Measurements from ENCODE around the gene RNF150.

The RNF150 gene

GRCh38 chr4:141023051-141023450 lies 110.2 kb downstream of the RNF150 start:
- DNase-seq (ENCODE audit: low spot score): no peak

GRCh38 chr4:141022111-141022695 lies 111.1 kb downstream of the RNF150 start:
- DNase-seq (ENCODE audit: low spot score): no peak

GRCh38 chr4:141021397-141022110 lies 111.7 kb downstream of the RNF150 start:
- DNase-seq (ENCODE audit: low spot score): no peak

- no peak for DNase-seq (ENCODE audit: low spot score)
These were observed 112.4 kb downstream of the RNF150 start for GRCh38 chr4:141020801-141021261.

GRCh38 chr4:141019768-141020167 lies 113.5 kb downstream of the RNF150 start:
- DNase-seq (ENCODE audit: low spot score): no peak

DNA sequence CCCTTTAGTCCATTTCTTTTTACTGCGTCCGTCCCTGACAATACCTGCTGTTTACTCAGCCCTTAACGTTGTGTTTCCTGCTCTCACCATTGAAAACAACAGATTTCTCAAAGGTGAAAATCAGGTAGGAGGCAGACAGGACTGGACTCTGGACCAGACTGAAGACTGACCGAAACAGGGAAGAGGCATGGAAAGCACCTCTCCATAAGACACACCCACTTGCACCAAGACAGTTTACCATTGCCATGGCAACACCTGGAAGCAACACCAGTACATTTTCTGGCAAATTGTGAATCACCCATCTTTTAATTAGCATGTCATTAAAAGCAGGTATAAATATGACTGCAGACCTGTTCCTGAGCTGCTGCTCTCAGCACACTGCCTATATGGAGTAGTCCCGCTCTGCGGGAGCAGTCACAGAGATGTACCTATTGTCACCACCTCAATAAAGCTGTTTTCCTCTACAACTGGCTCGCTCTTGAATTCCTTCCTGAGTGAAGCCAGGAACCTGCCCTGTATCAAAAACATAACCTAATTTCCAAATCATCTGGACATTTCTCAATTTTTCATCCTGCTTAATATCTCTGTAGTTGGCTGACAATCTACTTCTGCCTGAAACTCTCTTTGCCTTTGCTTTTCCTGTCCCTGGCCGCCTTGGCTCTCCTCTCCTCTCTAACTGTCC lies 117.0 kb downstream of the RNF150 start:
- DNase-seq (ENCODE audit: low spot score): no peak

DNA sequence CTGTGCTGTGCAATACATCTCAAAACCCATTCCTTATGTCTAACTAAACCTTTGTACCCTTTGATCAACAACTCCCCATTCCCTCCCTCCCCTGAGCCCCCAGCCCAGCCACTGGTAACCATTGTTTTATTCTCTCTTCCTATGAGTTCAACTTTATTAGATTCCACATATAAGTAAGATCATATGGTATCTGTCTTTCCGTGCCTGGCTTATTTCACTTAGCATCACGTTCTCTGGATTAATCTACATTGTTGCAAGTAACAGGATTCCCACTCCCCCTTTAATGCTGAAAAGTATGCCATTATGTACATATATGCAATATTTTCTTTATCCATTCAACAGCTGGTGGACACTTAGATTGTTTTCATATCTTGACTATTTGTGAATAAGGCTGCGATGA lies 119.4 kb downstream of the RNF150 start:
- no peak for DNase-seq (ENCODE audit: low spot score)

GRCh38 chr4:141011901-141012315 lies 121.4 kb downstream of the RNF150 start:
- no peak for DNase-seq (ENCODE audit: low spot score)

DNA sequence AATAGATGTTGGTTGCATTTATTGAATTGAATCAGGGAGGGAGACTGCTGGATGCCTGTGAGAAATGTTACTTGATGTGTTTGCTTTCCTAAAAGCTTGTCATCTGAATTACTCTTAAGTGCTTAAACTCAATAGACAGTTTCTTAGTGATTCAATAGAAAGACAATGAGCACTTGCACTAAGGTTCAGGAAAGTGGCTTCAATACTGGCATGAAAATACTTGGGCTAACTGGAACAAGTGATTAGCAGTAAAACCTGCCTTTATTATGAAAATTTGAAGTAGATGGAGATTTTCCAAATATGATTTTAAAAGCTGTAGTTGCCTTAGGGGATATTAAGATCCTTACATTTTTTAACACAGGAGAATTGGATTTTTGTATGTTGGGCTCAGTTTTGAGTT lies 123.3 kb downstream of the RNF150 start:
- no peak for DNase-seq (ENCODE audit: low spot score)

GRCh38 chr4:141009129-141009528 lies 124.1 kb downstream of the RNF150 start:
- no peak for DNase-seq (ENCODE audit: low spot score)

GRCh38 chr4:141006242-141006802 lies 126.9 kb downstream of the RNF150 start:
- no peak for DNase-seq (ENCODE audit: low spot score)

DNA sequence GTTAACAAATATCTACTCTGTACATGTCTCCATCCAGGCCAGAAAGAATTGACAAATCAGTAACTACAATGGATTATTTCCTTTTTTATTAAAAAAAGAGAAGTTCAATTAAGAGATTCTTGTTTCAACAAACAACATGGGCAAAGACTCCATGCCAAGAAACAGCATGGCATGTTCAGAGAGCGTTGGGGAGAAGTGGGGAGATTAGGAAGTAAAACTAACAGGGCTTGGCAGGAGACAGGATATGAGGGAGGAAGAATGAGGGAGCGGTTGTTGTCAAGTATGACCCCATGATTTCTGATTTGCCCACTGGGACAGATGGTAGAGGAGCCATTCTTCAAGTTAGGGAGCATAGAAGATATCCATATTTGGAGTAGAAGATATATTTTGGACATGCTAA lies 128.4 kb downstream of the RNF150 start:
- no peak for DNase-seq (ENCODE audit: low spot score)

GRCh38 chr4:141003193-141003592 lies 130.1 kb downstream of the RNF150 start:
- DNase-seq (ENCODE audit: low spot score): no peak

GRCh38 chr4:141002323-141002805 lies 130.9 kb downstream of the RNF150 start:
- DNase-seq (ENCODE audit: low spot score): no peak

GRCh38 chr4:140996766-140997165 lies 136.5 kb downstream of the RNF150 start:
- no peak for DNase-seq (ENCODE audit: low spot score)

DNA sequence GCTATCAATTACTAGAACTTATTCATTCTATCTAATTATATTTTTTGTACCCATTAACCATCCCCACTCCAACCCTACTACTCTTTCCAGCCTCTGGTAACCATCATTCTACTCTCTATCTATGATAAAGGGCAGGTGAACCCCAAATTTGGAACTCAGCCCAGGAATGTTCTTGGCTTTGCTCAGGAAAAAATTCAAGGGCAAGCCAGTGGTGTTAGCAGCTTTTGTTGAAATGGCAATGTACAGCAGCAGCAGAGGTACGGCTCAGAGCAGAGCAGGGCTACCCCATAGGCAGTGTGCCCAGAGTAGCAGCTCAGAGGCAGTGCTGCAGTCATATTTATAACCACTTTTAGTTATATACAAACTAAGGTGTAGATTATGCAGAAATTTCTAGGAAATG lies 138.2 kb downstream of the RNF150 start:
- no peak for DNase-seq (ENCODE audit: low spot score)

GRCh38 chr4:140994015-140994414 lies 139.3 kb downstream of the RNF150 start:
- no peak for DNase-seq (ENCODE audit: low spot score)

DNA sequence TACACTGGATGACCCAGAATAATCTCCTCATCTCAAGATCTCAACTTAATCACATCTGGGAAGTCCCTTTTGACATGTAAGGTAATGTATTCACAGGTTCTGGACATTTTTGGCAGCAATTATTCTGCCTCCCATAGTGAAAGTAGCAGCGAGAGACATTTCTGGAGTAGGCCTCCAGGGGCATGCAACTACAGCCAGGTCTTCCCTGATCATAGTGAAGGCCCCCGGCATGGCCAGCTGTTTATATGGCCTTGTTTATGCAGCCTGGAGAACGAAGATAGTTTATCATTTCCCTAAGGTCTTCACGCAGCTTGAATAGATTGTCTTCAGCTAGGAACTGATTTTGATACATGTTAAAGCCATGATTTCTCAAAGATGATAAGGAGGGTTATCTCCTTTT lies 139.9 kb downstream of the RNF150 start:
- DNase-seq (ENCODE audit: low spot score): no peak

GRCh38 chr4:140989944-140990343 lies 143.3 kb downstream of the RNF150 start:
- DNase-seq (ENCODE audit: low spot score): no peak

- DNase-seq (ENCODE audit: low spot score): no peak
These were observed 147.2 kb downstream of the RNF150 start for GRCh38 chr4:140986045-140986444.

DNA sequence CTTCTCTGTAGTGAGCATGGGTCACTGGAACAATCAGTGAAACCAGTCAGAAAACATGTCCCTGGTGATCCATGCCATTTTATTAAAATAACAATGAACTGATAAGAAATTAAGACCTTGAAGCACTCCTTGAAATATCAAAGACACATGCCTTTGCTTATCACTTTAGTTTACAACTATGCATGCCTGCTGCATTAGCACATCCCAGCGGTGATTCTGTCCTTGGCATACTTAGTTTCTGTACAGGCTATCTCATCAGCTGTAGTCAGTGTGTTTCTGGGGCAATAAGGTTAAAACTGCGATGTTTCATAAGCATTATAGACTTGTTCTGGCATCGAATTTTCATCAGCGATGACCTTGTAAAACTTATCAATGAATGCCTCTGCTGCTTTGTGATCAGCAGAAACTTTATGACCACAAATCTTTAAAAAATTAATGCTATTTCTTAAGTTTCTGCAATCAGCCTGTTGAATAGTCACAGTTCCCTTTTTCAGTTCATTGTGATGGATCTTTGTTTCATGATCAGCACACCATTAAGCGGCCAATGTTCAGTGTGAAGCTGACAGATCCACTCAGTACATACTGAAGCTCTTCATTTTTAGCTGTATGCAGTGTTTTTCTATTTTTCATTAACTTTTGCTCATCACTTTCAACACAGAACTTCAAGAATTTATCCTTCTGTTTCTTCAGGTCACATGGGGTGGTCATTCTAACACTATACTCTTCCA lies 150.5 kb downstream of the RNF150 start:
- DNase-seq (ENCODE audit: low spot score): no peak
